Nephron progenitor cell (in vitro differentiated cells): ENCODE results near the gene ATP2B3.

Source experiments
- DNase-seq: peaks from one replicate; pipeline ENCODE4 v3.0.0; 2021
- H3K27ac Mint-ChIP-seq: 2 replicates; pipeline ENCODE4 v1.8.0; 2021; ENCODE audit warnings: mild to moderate bottlenecking, moderate library complexity, mixed read lengths
- H3K27me3 Mint-ChIP-seq: 2 replicates; pipeline ENCODE4 v1.8.0; 2021; ENCODE audit warnings: mild to moderate bottlenecking, low read depth, mixed read lengths; ENCODE audit not compliant: poor library complexity
- H3K36me3 Mint-ChIP-seq: 2 replicates; pipeline ENCODE4 v1.8.0; 2021; ENCODE audit warnings: low read depth, mixed read lengths
- H3K4me1 Mint-ChIP-seq: 2 replicates; pipeline ENCODE4 v1.8.0; 2021; ENCODE audit warnings: mixed read lengths
- H3K4me3 Mint-ChIP-seq: 2 replicates; pipeline ENCODE4 v1.8.0; 2021; ENCODE audit warnings: mild to moderate bottlenecking, moderate library complexity, mixed read lengths
- H3K9me3 Mint-ChIP-seq: 2 replicates; pipeline ENCODE4 v1.8.0; 2021; ENCODE audit warnings: mild to moderate bottlenecking, moderate library complexity, mixed read lengths
- TF ChIP-seq, protein P1 (sequence below): fragments of 200-600 bp; sonication (generic); IDR thresholded peaks from 2 replicates; pipeline ENCODE4 v1.5.0; 2021; ENCODE audit warnings: antibody characterized with exemption

Gene ATP2B3

DNA sequence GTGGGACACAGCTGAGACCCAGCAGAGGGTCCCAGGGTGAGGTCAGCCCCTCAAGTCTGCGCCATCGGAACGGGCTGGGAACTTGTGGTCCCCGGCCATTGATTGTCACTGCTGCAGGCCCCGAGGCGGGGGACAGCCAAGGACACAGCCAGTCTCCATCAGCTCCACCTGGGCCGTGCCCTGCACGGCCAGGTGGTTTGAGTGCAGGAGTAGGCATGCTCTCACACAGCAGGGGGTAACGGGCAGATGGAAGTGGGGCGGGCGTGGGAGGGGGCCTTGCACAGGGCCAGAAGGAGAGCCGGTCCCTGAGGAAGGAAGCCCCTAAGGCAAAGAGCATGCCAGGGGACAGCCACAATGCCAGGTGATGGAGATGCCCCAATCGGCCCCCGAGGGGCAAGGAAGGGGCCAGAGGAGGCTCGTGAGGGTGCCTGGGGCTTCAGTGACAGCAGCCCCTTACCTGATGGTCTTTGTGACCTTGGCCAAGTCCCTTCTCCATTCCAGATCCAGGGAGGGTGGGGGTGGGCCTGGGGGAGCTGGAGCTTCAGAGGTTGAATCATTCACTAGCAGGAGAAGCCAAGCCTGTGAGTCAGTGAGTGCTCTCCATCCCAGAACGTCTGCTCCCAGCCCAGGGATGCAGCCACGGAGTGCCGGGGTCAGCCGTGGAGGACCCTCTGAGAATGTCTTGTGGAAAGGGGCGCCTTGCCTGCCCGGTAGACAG lies 2.3 kb downstream of the ATP2B3 start:
- H3K4me1 Mint-ChIP-seq = peaks cover 9% of the 10 kb centered on the region
- peaks cover 55% of the 10 kb centered on the region for H3K9me3 Mint-ChIP-seq
- DNase-seq = no peak
- H3K27me3 Mint-ChIP-seq = peaks cover 51% of the 10 kb centered on the region
- no peaks in the 10 kb centered on the region for H3K36me3 Mint-ChIP-seq
- no peak overlapping the region for H3K27ac Mint-ChIP-seq
- H3K4me3 Mint-ChIP-seq = no peak overlapping the region
- TF ChIP-seq, protein P1, sequence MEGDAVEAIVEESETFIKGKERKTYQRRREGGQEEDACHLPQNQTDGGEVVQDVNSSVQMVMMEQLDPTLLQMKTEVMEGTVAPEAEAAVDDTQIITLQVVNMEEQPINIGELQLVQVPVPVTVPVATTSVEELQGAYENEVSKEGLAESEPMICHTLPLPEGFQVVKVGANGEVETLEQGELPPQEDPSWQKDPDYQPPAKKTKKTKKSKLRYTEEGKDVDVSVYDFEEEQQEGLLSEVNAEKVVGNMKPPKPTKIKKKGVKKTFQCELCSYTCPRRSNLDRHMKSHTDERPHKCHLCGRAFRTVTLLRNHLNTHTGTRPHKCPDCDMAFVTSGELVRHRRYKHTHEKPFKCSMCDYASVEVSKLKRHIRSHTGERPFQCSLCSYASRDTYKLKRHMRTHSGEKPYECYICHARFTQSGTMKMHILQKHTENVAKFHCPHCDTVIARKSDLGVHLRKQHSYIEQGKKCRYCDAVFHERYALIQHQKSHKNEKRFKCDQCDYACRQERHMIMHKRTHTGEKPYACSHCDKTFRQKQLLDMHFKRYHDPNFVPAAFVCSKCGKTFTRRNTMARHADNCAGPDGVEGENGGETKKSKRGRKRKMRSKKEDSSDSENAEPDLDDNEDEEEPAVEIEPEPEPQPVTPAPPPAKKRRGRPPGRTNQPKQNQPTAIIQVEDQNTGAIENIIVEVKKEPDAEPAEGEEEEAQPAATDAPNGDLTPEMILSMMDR = no peak

DNA sequence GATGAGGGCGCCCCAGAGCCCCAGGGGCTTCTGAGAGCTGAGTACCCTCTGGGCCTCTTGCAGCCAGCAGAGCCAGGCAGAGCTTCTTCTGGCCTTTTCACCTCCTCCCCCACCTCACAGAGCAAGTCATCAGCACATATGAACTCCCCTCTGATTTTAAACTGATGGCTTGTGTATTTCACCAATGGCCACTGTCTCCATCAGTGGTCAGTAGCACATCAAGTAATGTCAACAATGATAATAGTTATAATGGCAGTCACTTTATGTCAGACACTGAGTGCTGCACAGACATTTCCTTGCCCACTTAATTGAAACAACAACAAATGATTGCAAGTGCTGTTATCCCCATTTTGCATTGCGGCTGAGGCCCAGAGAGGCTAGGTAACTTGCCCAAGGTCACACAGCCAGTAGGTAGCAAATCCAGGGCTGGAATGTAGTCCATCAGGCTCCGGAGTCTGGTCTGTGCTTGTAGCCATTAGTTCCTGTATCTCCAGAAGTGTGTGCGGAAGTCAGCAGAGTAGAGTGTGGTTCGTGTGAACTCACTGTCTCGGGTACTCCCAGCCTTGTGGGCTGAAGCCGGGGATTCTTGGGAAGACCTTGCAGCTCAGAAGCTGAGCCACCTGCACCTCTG lies 3.0 kb downstream of the ATP2B3 start:
- H3K4me1 Mint-ChIP-seq = peaks cover 9% of the 10 kb centered on the region
- H3K36me3 Mint-ChIP-seq = no peaks in the 10 kb centered on the region
- no peak overlapping the region for H3K4me3 Mint-ChIP-seq
- H3K27me3 Mint-ChIP-seq = peaks cover 48% of the 10 kb centered on the region
- DNase-seq = no peak
- no peak overlapping the region for H3K27ac Mint-ChIP-seq
- TF ChIP-seq, protein P1 = no peak
- H3K9me3 Mint-ChIP-seq = peaks cover 56% of the 10 kb centered on the region

DNA sequence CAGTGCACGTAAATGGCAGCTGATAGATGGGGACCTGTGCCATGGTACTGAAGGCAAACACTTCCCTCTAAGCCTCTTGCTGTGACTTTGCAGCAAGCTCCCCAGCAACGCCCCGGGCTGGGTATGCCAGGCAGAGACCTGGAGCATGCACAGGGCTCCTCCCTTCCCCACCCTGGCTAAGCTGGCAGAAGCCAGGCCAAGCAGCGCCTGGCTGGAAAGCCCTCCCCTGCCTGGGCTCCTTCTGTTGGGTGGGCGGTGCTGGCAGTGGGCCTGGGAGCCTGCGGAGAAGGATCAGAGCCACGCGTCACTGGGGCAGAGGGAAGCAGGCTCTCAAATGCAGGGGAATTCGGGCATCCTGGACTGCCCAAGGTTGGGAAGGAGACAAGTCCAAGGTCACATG lies 3.6 kb downstream of the ATP2B3 start:
- peaks cover 9% of the 10 kb centered on the region for H3K4me1 Mint-ChIP-seq
- peaks cover 51% of the 10 kb centered on the region for H3K9me3 Mint-ChIP-seq
- H3K4me3 Mint-ChIP-seq = no peak overlapping the region
- no peak for DNase-seq
- H3K27me3 Mint-ChIP-seq = peaks cover 42% of the 10 kb centered on the region
- H3K36me3 Mint-ChIP-seq = no peaks in the 10 kb centered on the region
- TF ChIP-seq, protein P1 = no peak
- H3K27ac Mint-ChIP-seq = no peak overlapping the region

GRCh38 chrX:153522259-153522658 lies 4.8 kb downstream of the ATP2B3 start:
- H3K9me3 Mint-ChIP-seq = peaks cover 49% of the 10 kb centered on the region
- H3K4me3 Mint-ChIP-seq = no peak overlapping the region
- H3K4me1 Mint-ChIP-seq = peaks cover 16% of the 10 kb centered on the region
- no peaks in the 10 kb centered on the region for H3K36me3 Mint-ChIP-seq
- TF ChIP-seq, protein P1 = no peak
- no peak overlapping the region for H3K27ac Mint-ChIP-seq
- H3K27me3 Mint-ChIP-seq = peaks cover 30% of the 10 kb centered on the region
- no peak for DNase-seq

- no peak overlapping the region for H3K27ac Mint-ChIP-seq
- no peak for DNase-seq
- H3K27me3 Mint-ChIP-seq = peaks cover 27% of the 10 kb centered on the region
- H3K9me3 Mint-ChIP-seq = peaks cover 52% of the 10 kb centered on the region
- TF ChIP-seq, protein P1 = no peak
- H3K4me3 Mint-ChIP-seq = no peak overlapping the region
- peaks cover 20% of the 10 kb centered on the region for H3K4me1 Mint-ChIP-seq
- H3K36me3 Mint-ChIP-seq = no peaks in the 10 kb centered on the region
Observed at GRCh38 chrX:153523269-153523668, 5.8 kb downstream of the ATP2B3 start.

DNA sequence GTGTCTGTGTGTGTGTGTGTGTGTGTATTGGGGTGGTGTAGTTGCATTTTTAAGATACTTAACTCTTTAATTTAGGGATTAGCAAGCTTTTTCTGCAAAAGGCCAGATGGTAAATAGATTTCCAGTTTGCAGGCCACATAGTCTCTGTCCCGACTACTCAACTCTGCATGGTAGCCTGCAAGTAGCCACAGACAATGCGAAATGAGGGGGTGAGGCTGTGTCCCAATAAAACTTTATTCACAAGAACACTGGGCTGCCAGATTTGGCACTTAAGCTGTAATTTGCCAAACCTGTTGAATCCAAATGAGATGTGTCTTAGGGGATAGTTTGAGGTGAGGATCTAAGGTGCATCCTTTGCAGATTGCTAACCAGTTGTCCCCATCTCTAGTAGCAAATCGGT lies 6.8 kb downstream of the ATP2B3 start:
- Mint-ChIP-seq H3K4me1 (peaks cover 16% of the 10 kb centered on the region), H3K27ac (no peak overlapping the region), H3K36me3 (no peaks in the 10 kb centered on the region), H3K27me3 (peaks cover 17% of the 10 kb centered on the region), H3K9me3 (peaks cover 50% of the 10 kb centered on the region), H3K4me3 (no peak overlapping the region)
- DNase-seq = no peak
- TF ChIP-seq, protein P1 = no peak
